GM12891 (cell line): ENCODE results near the gene RGS7.

Source experiments
- PAX5 ChIP-seq: IDR thresholded peaks from 2 replicates; pipeline ENCODE4 v1.6.1; 2011; ENCODE audit warnings: low read length, moderate library complexity, mild to moderate bottlenecking; ENCODE audit not compliant: insufficient read depth, severe bottlenecking
- POLR2A ChIP-seq: IDR thresholded peaks from 2 replicates; pipeline ENCODE4 v1.6.1; 2011; ENCODE audit warnings: low read depth, low read length, control low read depth
- POLR2AphosphoS5 ChIP-seq: IDR thresholded peaks from 2 replicates; pipeline ENCODE4 v1.6.1; 2011; ENCODE audit warnings: low read depth, low read length, control low read depth
- SPI1 ChIP-seq: IDR thresholded peaks from 2 replicates; pipeline ENCODE4 v1.6.1; 2011; ENCODE audit warnings: low read depth, low read length, control low read depth
- TAF1 ChIP-seq: IDR thresholded peaks from 2 replicates; pipeline ENCODE4 v1.6.1; 2011; ENCODE audit warnings: low read depth, low read length, control low read depth

DNA sequence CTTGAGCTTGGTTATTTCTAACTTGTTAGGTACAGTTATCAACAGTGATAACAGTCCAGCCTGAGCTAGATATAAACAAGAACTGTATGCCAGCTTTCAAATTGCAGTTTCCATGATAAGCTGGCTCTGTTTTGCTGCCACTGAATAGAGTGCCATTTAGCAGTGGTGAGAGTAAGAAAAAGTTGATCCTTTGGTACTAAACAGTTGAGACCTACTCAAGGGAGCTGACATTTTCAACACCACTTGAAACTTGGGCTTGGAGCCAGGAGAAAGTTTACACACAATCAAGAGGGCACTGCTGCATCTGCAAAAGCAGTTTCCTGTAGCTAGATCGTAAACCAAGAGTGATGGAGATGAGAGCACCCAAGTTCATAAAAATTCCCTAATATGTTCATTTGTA lies 131.3 kb downstream of the RGS7 start:
- no peak for TF ChIP-seq POLR2A
- TF ChIP-seq POLR2AphosphoS5: no peak
- TF ChIP-seq TAF1: no peak
- TF ChIP-seq PAX5: no peak
- no peak for TF ChIP-seq SPI1
